ENCODE measurements around the gene UCHL1. TPM values are rescaled to one million over a fixed set of nuclear protein-coding genes. Genes with fewer than 3 reads are reported as not detected.
A peak's percentile ranks its signal among the peaks of the same experiment; 100 is the strongest.

UCHL1 gene
- total and polyA plus RNA-seq, 2 of the 13 experiments (the other 11 are each of a cell fraction or from before 2014, with no cell fraction given): not detected

- Histone ChIP-seq H3K27me3 (ENCODE audit: control insufficient read depth in 1 of 2, insufficient read depth in 2 of 2, low read length in 2 of 2) (peaks cover 0 to 9% of the 10 kb centered on the region in 2 experiments; a peak in 3 of 5 replicates), H4K20me1 (ENCODE audit: insufficient read depth, low read length) (no peaks in the 10 kb centered on the region), H3K36me3 (replicated peaks in 1 of 2; ENCODE audit: control insufficient read depth in 1 of 2, insufficient read depth in 2 of 2, low read length in 2 of 2) (no peaks in the 10 kb centered on the region), H3K9ac (ENCODE audit: insufficient read depth, low read depth, low read length) (peak overlapping the region; percentile 79), H3K9me3 (ENCODE audit: low read length) (no peaks in the 10 kb centered on the region), H3K79me2 (ENCODE audit: insufficient read depth, low read length) (peaks cover 22% of the 10 kb centered on the region), H2AFZ (ENCODE audit: low read length) (peak overlapping the region; percentile 75), H3K4me1 (ENCODE audit: insufficient read depth, low read length) (peaks cover 31% of the 10 kb centered on the region), H3K4me3 (replicated peaks in 1 of 3; ENCODE audit: insufficient read depth in 1 of 3, low read depth in 2 of 3, low read length in 3 of 3) (peak overlapping the region; percentile 69 to 93 (median 88)), H3K4me2 (ENCODE audit: low read depth, low read length) (peak overlapping the region; percentile 88), H3K27ac (ENCODE audit: extremely low read length, insufficient read depth, low read length) (peak overlapping the region; percentile 52)
- ATAC-seq: no peak
- intact Hi-C loops (cut with micrococcal nuclease; ENCODE audit: unreplicated experiment): no loop called here
- ChIA-PET POLR2A (interaction anchor here (0.8 to 3.5 kb wide), 7 partner anchors 39 to 292 kb away, joined by 3 to 40 read pairs (median 3); no protein-coding TSS in a partner anchor), CTCF (ENCODE audit: low intra/inter-chr PET ratio, low total read pairs) (interaction anchor here (1.7 to 3.6 kb wide), 2 partner anchors 236 to 288 kb away, joined by 6 to 20 read pairs; no protein-coding TSS in a partner anchor)
- in situ Hi-C loops (cut with HindIII; ENCODE audit: extremely low pct_ligation_motif_present, low pct_unique_long_range_greater_than_20kb): loop anchor here (5.0 to 10.0 kb wide), 3 partner anchors 91 to 294 kb away; no protein-coding TSS in a partner anchor
- WGBS (ENCODE audit: low lambda C conversion rate): 2% methylated on average over 8 of the region's 8 CpGs
- no TSS peak for BruUV-seq (replicated peaks)
- no peak for DNase-seq (ENCODE audit: low spot score)
- FAIRE-seq: no peak
- TF ChIP-seq THAP11 (CRISPR knock-in tag; IDR thresholded peaks at IDR 0.05) (no peak), ZNF800 (CRISPR knock-in tag; IDR thresholded peaks at IDR 0.05) (0 out of 2 replicates have a peak, but pooled peaks have one; percentile 7), CHCHD3 (CRISPR knock-in tag; IDR thresholded peaks at IDR 0.05) (no peak), ZSCAN21 (CRISPR knock-in tag; IDR thresholded peaks at IDR 0.05; ENCODE audit: borderline replicate concordance) (0 out of 2 replicates have a peak, but pooled peaks have one; percentile 17), SRF (IDR thresholded peaks at IDR 0.05; ENCODE audit: low read depth, low read length) (no peak), MBNL3 (CRISPR knock-in tag; conservative IDR thresholded peaks at IDR 0.05) (no peak), MZF1 (CRISPR knock-in tag; IDR thresholded peaks at IDR 0.05; ENCODE audit: borderline replicate concordance) (no peak), ZSCAN30 (CRISPR knock-in tag; IDR thresholded peaks at IDR 0.05) (no peak), ZNF142 (CRISPR knock-in tag; IDR thresholded peaks at IDR 0.05) (no peak), ZMAT3 (CRISPR knock-in tag; conservative IDR thresholded peaks at IDR 0.05) (peak; percentile 68; the same call in 1 of the 2 replicates), CEBPG (CRISPR knock-in tag; IDR thresholded peaks at IDR 0.05) (no peak), ZNF282 (IDR thresholded peaks at IDR 0.05; ENCODE audit: partially characterized antibody) (no peak), JUN (CRISPR knock-in tag; IDR thresholded peaks at IDR 0.05) (no peak), TOPORS (CRISPR knock-in tag; IDR thresholded peaks at IDR 0.05) (no peak), ZNF362 (CRISPR knock-in tag; IDR thresholded peaks at IDR 0.05; ENCODE audit: borderline replicate concordance) (no peak), TSC22D2 (CRISPR knock-in tag; IDR thresholded peaks at IDR 0.05; ENCODE audit: borderline replicate concordance) (no peak)
These were observed 40.8 kb upstream of the UCHL1 start for GRCh38 chr4:41215969-41216293.
